Keratinocyte (primary cell): ENCODE measurements around the gene ARRDC4. TPM values are rescaled to one million over a fixed set of nuclear protein-coding genes. Genes with fewer than 3 reads are reported as not detected.

Source experiments
- DNase-seq: peaks from one replicate; pipeline ENCODE4 v3.0.0-alpha.2; 2011; ENCODE audit warnings: low read depth, missing footprints, low spot score
- FAIRE-seq: peaks from 2 replicates; lab custom pipeline; 2011; peaks lifted over from hg19 to GRCh38; lab: Jason Lieb, UNC
- H2AFZ ChIP-seq: 2 replicates; pipeline ENCODE4 v1.6.0; 2012; ENCODE audit warnings: low read length, control low read depth, inconsistent platforms; ENCODE audit not compliant: control insufficient read depth
- H3K27ac ChIP-seq: 2 replicates; pipeline ENCODE4 v1.5.1; 2011; ENCODE audit warnings: low read length; ENCODE audit not compliant: control insufficient read depth, insufficient read depth
- H3K27me3 ChIP-seq: 3 replicates; pipeline ENCODE4 v1.6.0; 2011; ENCODE audit warnings: low read length; ENCODE audit not compliant: control insufficient read depth, insufficient read depth; ENCODE audit errors: extremely low read depth
- H3K36me3 ChIP-seq, 2 experiments: 2 replicates in 1 of 2; 3 replicates in 1 of 2; pipeline ENCODE4 v1.5.1; 2011; ENCODE audit warnings: low read length in 2 of 2, mild to moderate bottlenecking in 1 of 2; ENCODE audit not compliant: control insufficient read depth in 2 of 2, insufficient read depth in 2 of 2; ENCODE audit errors: extremely low read depth in 1 of 2
- H3K4me1 ChIP-seq: 3 replicates; pipeline ENCODE4 v1.5.1; 2011; ENCODE audit warnings: low read length; ENCODE audit not compliant: control insufficient read depth, insufficient read depth; ENCODE audit errors: extremely low read depth
- H3K4me2 ChIP-seq: 3 replicates; pipeline ENCODE4 v1.6.0; 2011; ENCODE audit warnings: low read depth, low read length; ENCODE audit not compliant: control insufficient read depth, insufficient read depth; ENCODE audit errors: extremely low read depth
- H3K4me3 ChIP-seq, 3 experiments: fragments of 200-600 bp in 1 of 3; sonication (generic) in 1 of 3; 2 replicates in 2 of 3; 3 replicates in 1 of 3; pipeline ENCODE4 v1.5.1; 2011 to 2016; ENCODE audit warnings: low read length in 3 of 3, mild to moderate bottlenecking in 3 of 3, control low read depth in 2 of 3, inconsistent platforms in 1 of 3, low read depth in 1 of 3, mixed read lengths in 1 of 3, mixed run types in 1 of 3, moderate library complexity in 1 of 3; ENCODE audit not compliant: control insufficient read depth in 2 of 3, insufficient read depth in 2 of 3; ENCODE audit errors: extremely low read depth in 1 of 3
- H3K79me2 ChIP-seq: 2 replicates; pipeline ENCODE4 v1.6.0; 2012; ENCODE audit warnings: low read length; ENCODE audit not compliant: control insufficient read depth, insufficient read depth
- H3K9ac ChIP-seq: 3 replicates; pipeline ENCODE4 v1.6.0; 2011; ENCODE audit warnings: low read length; ENCODE audit not compliant: control insufficient read depth, insufficient read depth; ENCODE audit errors: extremely low read depth
- H3K9me1 ChIP-seq: 3 replicates; pipeline ENCODE4 v1.6.0; 2011; ENCODE audit warnings: low read length; ENCODE audit not compliant: control insufficient read depth, insufficient read depth; ENCODE audit errors: extremely low read depth
- H3K9me3 ChIP-seq: 2 replicates; pipeline ENCODE4 v1.5.1; 2012; ENCODE audit warnings: low read depth, low read length; ENCODE audit not compliant: control insufficient read depth
- H4K20me1 ChIP-seq: 3 replicates; pipeline ENCODE4 v1.6.0; 2011; ENCODE audit warnings: low read length; ENCODE audit not compliant: control insufficient read depth, insufficient read depth; ENCODE audit errors: extremely low read depth
- CTCF ChIP-seq, 3 experiments: IDR thresholded peaks in 1 of 3; conservative IDR thresholded peaks in 1 of 3; optimal IDR thresholded peaks in 1 of 3; 2 replicates in 2 of 3; 3 replicates in 1 of 3; pipeline versions ENCODE3 to v1.5.1; 2011; ENCODE audit warnings: low read length in 3 of 3, mild to moderate bottlenecking in 3 of 3, moderate library complexity in 2 of 3, control low read depth in 1 of 3, inconsistent platforms in 1 of 3; ENCODE audit not compliant: insufficient read depth in 2 of 3; ENCODE audit errors: extremely low read depth in 1 of 3
- EZH2 ChIP-seq: IDR thresholded peaks from one replicate; pipeline ENCODE4 v1.6.1; 2012; ENCODE audit warnings: inconsistent platforms, mild to moderate bottlenecking, low read length, moderate library complexity
- dilution Hi-C: fragments of 300-500 bp; cut with MboI; formaldehyde crosslinking; loops from one replicate; pipeline ENCODE4 v1.7.0; 2020; ENCODE audit warnings: low sequenced_read_pairs; ENCODE audit not compliant: extremely low pct_ligation_motif_present
- polyA plus RNA-seq, 5 experiments: library from polyadenylated mRNA; depleted of rRNA in 3 of 5; stranded (reverse) in 3 of 5; stranded (forward) in 1 of 5; unstranded in 1 of 5; fragments of >200 nt; gene quantifications; 1 replicate in 1 of 5; 2 replicates in 3 of 5; 3 replicates in 1 of 5; pipeline versions ENCODE4 v1.2.1 to v1.2.3, GENCODE V29; 2011 to 2012; ENCODE audit warnings: missing spikeins in 2 of 5, low read depth in 1 of 5, low replicate concordance in 1 of 5

The ARRDC4 gene
- polyA plus RNA-seq, 1 donor (not counting 4 experiments of a cell fraction or from before 2014, with no cell fraction given): 34.6 TPM

GRCh38 chr15:97959724-97960363 lies 659 bp upstream of the ARRDC4 start:
- no peaks in the 10 kb centered on the region for H3K9me3 ChIP-seq
- no peaks in the 10 kb centered on the region for H3K27me3 ChIP-seq
- H4K20me1 ChIP-seq: no peaks in the 10 kb centered on the region
- peak overlapping the region; percentile 65 for H3K9ac ChIP-seq
- FAIRE-seq (no peak), DNase-seq (no peak)
- peak overlapping the region; percentile 69 for H3K27ac ChIP-seq
- peaks cover 31% of the 10 kb centered on the region for H3K79me2 ChIP-seq
- TF ChIP-seq EZH2 (no peak), CTCF (optimal IDR thresholded peaks at IDR 0.05 in 1 of 3, IDR thresholded peaks at IDR 0.05 in 1 of 3, conservative IDR thresholded peaks at IDR 0.05 in 1 of 3; ENCODE audit: extremely low read depth in 1 of 3, insufficient read depth in 2 of 3, low read length in 3 of 3) (no peak)
- dilution Hi-C loops: no loop called here
- peak overlapping the region; percentile 37 to 72 (median 69) for H3K4me3 ChIP-seq
- H3K9me1 ChIP-seq: no peaks in the 10 kb centered on the region
- H3K4me1 ChIP-seq: peaks cover 26% of the 10 kb centered on the region
- H3K4me2 ChIP-seq: peak overlapping the region; percentile 91
- peak overlapping the region; percentile 80 for H2AFZ ChIP-seq
- H3K36me3 ChIP-seq: peaks cover 0 to 4% of the 10 kb centered on the region in 2 experiments

GRCh38 chr15:97961067-97961954 lies 808 bp downstream of the ARRDC4 start:
- DNase-seq: no peak
- Histone ChIP-seq H3K36me3 (peaks cover 0 to 14% of the 10 kb centered on the region in 2 experiments), H3K4me1 (peaks cover 26% of the 10 kb centered on the region), H3K27me3 (no peaks in the 10 kb centered on the region), H3K4me3 (peak overlapping the region; percentile 84 to 90 (median 90)), H3K27ac (peak overlapping the region; percentile 86), H4K20me1 (no peaks in the 10 kb centered on the region), H3K9me3 (no peaks in the 10 kb centered on the region), H3K4me2 (peak overlapping the region; percentile 94), H3K79me2 (peaks cover 31% of the 10 kb centered on the region), H2AFZ (peak overlapping the region; percentile 91), H3K9me1 (no peaks in the 10 kb centered on the region), H3K9ac (peak overlapping the region; percentile 86)
- TF ChIP-seq EZH2 (no peak), CTCF (optimal IDR thresholded peaks at IDR 0.05 in 1 of 3, IDR thresholded peaks at IDR 0.05 in 1 of 3, conservative IDR thresholded peaks at IDR 0.05 in 1 of 3; ENCODE audit: extremely low read depth in 1 of 3, insufficient read depth in 2 of 3, low read length in 3 of 3) (no peak)
- dilution Hi-C loops: no loop called here
- no peak for FAIRE-seq
